Transverse colon (tissue), 4 donors: ENCODE measurements around the gene GTF2IRD1.

Experiments used
- CTCF ChIP-seq, 5 experiments: fragments of 200-600 bp in 3 of 5; fragments of 450-650 bp in 2 of 5; sonication (generic) in 3 of 5; IDR thresholded peaks; 1 replicate in 2 of 5; 2 replicates in 3 of 5; pipeline ENCODE4 v1.5.1; 2016 to 2017; ENCODE audit warnings: antibody characterized with exemption in 5 of 5, inconsistent platforms in 3 of 5, mild to moderate bottlenecking in 2 of 5, moderate library complexity in 1 of 5
- EP300 ChIP-seq: sonication (generic); formaldehyde crosslinking; IDR thresholded peaks from one replicate; pipeline ENCODE4 v1.6.1; 2017; ENCODE audit warnings: antibody characterized with exemption, low read depth
- POLR2AphosphoS5 ChIP-seq, 3 donors: sonication (generic); formaldehyde crosslinking; IDR thresholded peaks; one replicate each; pipeline ENCODE4 v1.6.1; 2016; ENCODE audit warnings: antibody characterized with exemption in 3 of 3

DNA sequence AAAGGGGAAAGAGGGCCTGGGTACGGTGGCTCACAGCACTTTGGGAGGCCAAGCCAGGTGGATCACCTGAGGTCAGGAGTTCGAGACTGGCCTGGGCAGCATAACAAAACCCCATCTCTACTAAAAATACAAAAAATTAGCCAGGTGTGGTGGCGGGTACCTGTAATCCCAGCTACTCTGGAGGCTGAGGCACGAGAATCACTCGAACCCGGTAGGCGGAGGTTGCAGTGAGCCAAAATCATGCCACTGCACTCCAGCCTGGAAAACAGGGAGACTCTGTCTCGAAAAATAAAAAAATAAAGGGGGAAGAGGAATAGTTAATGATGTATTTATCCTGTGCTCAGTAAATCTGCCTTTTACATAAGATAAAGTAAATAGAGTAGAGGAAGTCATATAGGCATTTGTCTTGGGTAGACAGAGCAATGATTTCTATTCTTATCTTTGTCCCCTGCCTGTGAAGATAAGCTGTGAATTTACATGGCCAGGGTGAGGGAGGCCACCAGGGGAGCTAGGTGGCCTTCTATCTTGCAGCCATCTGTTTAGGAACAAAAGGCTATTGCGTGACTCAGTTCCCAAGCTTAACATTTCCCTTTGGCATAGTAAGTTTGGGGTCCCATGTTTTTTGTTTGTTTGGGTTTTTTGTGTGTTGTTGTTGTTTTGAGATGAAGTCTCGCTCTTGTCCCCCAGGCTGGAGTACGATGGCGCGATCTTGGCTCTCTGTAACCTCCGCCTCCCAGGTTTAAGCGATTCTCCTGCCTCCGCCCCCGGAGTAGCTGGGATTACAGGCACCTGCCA lies 130.7 kb downstream of the GTF2IRD1 start:
- TF ChIP-seq CTCF (IDR thresholded peaks at IDR 0.05) (peak in 3 of 5 experiments; percentile 15 to 52 (median 43)), POLR2AphosphoS5 (IDR thresholded peaks at IDR 0.05) (no peak), EP300 (no peak)
